ENCODE data around the gene C20orf144.

Gene C20orf144

GRCh38 chr20:33653218-33653899 lies 8.8 kb upstream of the C20orf144 start:
- in situ Hi-C loops (cut with HindIII; ENCODE audit: low pct_unique_long_range_greater_than_20kb, low sequenced_read_pairs): no loop called here
- no peak for TF ChIP-seq JUND (IDR thresholded peaks at IDR 0.05; ENCODE audit: low read depth)
- peak in 1 of 2 experiments; percentile 80 for DNase-seq (ENCODE audit: low read depth in 1 of 2, low spot score in 1 of 2)

GRCh38 chr20:33653900-33654596 lies 8.1 kb upstream of the C20orf144 start:
- in situ Hi-C loops (cut with HindIII; ENCODE audit: low pct_unique_long_range_greater_than_20kb, low sequenced_read_pairs): no loop called here
- no peak for TF ChIP-seq JUND (IDR thresholded peaks at IDR 0.05; ENCODE audit: low read depth)
- DNase-seq (ENCODE audit: low read depth in 1 of 2, low spot score in 1 of 2): peak in 1 of 2 experiments; percentile 77

GRCh38 chr20:33654680-33655161 lies 7.4 kb upstream of the C20orf144 start:
- no peak for TF ChIP-seq JUND (IDR thresholded peaks at IDR 0.05; ENCODE audit: low read depth)
- DNase-seq (ENCODE audit: low read depth in 1 of 2, low spot score in 1 of 2): no peak
- in situ Hi-C loops (cut with HindIII; ENCODE audit: low pct_unique_long_range_greater_than_20kb, low sequenced_read_pairs): no loop called here

- in situ Hi-C loops (cut with HindIII; ENCODE audit: low pct_unique_long_range_greater_than_20kb, low sequenced_read_pairs): no loop called here
- no peak for DNase-seq (ENCODE audit: low read depth in 1 of 2, low spot score in 1 of 2)
- no peak for TF ChIP-seq JUND (IDR thresholded peaks at IDR 0.05; ENCODE audit: low read depth)
These were observed 7.0 kb upstream of the C20orf144 start for GRCh38 chr20:33655164-33655563.

GRCh38 chr20:33656010-33656782 lies 5.9 kb upstream of the C20orf144 start:
- DNase-seq (ENCODE audit: low read depth in 1 of 2, low spot score in 1 of 2): no peak
- TF ChIP-seq JUND (IDR thresholded peaks at IDR 0.05; ENCODE audit: low read depth): no peak
- in situ Hi-C loops (cut with HindIII; ENCODE audit: low pct_unique_long_range_greater_than_20kb, low sequenced_read_pairs): no loop called here

- DNase-seq (ENCODE audit: low read depth in 1 of 2, low spot score in 1 of 2): no peak
- TF ChIP-seq JUND (IDR thresholded peaks at IDR 0.05; ENCODE audit: low read depth): no peak
- in situ Hi-C loops (cut with HindIII; ENCODE audit: low pct_unique_long_range_greater_than_20kb, low sequenced_read_pairs): no loop called here
These were observed 5.1 kb upstream of the C20orf144 start for GRCh38 chr20:33656783-33657703.

GRCh38 chr20:33657704-33658095 lies 4.4 kb upstream of the C20orf144 start:
- no peak for TF ChIP-seq JUND (IDR thresholded peaks at IDR 0.05; ENCODE audit: low read depth)
- in situ Hi-C loops (cut with HindIII; ENCODE audit: low pct_unique_long_range_greater_than_20kb, low sequenced_read_pairs): no loop called here

GRCh38 chr20:33658510-33658909 lies 3.6 kb upstream of the C20orf144 start:
- peak in 1 of 2 experiments; percentile 1 for DNase-seq (ENCODE audit: low read depth in 1 of 2, low spot score in 1 of 2)
- TF ChIP-seq JUND (IDR thresholded peaks at IDR 0.05; ENCODE audit: low read depth): no peak
- in situ Hi-C loops (cut with HindIII; ENCODE audit: low pct_unique_long_range_greater_than_20kb, low sequenced_read_pairs): no loop called here

More at GRCh38 chr20:33657704-33658095, 4.4 kb upstream of the C20orf144 start:
- DNase-seq (ENCODE audit: low read depth in 1 of 2, low spot score in 1 of 2): peak in 1 of 2 experiments; percentile 2

- TF ChIP-seq JUND (IDR thresholded peaks at IDR 0.05; ENCODE audit: low read depth): no peak
- in situ Hi-C loops (cut with HindIII; ENCODE audit: low pct_unique_long_range_greater_than_20kb, low sequenced_read_pairs): no loop called here
These were observed 3.2 kb upstream of the C20orf144 start for GRCh38 chr20:33658929-33659328.

GRCh38 chr20:33659341-33660034 lies 2.6 kb upstream of the C20orf144 start:
- no peak for TF ChIP-seq JUND (IDR thresholded peaks at IDR 0.05; ENCODE audit: low read depth)
- in situ Hi-C loops (cut with HindIII; ENCODE audit: low pct_unique_long_range_greater_than_20kb, low sequenced_read_pairs): no loop called here

More at GRCh38 chr20:33658929-33659328, 3.2 kb upstream of the C20orf144 start:
- no peak for DNase-seq (ENCODE audit: low read depth in 1 of 2, low spot score in 1 of 2)

GRCh38 chr20:33660035-33660684 lies 2.0 kb upstream of the C20orf144 start:
- DNase-seq (ENCODE audit: low read depth in 1 of 2, low spot score in 1 of 2): no peak
- no peak for TF ChIP-seq JUND (IDR thresholded peaks at IDR 0.05; ENCODE audit: low read depth)
- in situ Hi-C loops (cut with HindIII; ENCODE audit: low pct_unique_long_range_greater_than_20kb, low sequenced_read_pairs): no loop called here

More at GRCh38 chr20:33659341-33660034, 2.6 kb upstream of the C20orf144 start:
- no peak for DNase-seq (ENCODE audit: low read depth in 1 of 2, low spot score in 1 of 2)

Data from T47D (cell line).